GM19438 (cell line): Measurements from ENCODE around the gene AGXT.

Source experiments
- ATAC-seq: cut with Tn5 transposase; IDR thresholded peaks from one replicate; pipeline ENCODE4 v1.9.1; 2021; ENCODE audit warnings: low read depth; ENCODE audit not compliant: unreplicated experiment

AGXT gene

DNA sequence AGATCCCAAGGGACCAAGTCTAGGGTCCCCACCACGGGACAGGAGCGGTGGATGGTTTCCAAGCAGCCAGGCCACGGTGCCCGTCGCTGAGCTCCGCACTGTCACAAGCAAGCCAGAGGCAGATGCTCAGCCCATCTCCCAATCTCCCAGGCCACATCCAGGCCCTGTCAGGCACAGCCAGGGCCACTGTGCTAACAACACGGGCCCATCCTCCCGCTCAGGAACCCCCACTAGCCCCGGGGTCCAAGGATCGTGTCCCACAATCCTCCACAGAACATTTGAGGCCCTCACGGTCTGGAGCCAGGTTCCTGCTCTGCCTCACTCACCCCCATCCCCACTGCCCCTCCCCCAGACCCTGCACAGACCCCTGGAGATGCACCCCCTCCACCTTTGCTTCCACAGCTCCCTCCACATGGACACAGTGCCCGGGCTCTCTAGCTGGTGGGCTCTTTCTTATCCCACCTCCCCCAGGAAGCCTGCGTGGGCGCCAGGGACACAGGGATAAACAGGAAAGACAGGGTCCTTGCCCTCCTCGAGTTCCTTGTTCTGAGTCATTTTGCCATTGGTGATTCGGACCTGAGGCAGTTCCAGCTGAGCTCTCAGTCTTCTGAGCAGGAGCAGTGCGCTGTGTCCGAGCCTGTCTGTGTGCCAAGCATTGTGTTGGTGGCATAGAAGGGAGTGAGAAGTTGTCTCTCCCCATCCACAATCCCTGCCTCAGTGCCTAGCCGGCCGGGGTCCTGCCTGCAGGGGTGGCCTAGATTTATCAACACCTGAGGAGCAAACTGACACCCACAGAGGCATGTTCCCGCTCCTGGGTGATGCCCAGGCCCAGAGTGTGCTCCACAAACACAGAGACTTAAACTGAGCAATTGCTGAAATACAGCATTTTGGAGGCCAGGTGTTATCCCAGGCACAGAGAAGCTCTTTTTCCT is 44.5 kb downstream of the AGXT start:
- ATAC-seq, result no peak

- ATAC-seq, result no peak
Observed at GRCh38 chr2:240913810-240914644, 45.4 kb downstream of the AGXT start.

- no peak for ATAC-seq
Observed at GRCh38 chr2:240914645-240915525, 46.3 kb downstream of the AGXT start.

GRCh38 chr2:240915526-240916341 is 47.1 kb downstream of the AGXT start:
- no peak for ATAC-seq

DNA sequence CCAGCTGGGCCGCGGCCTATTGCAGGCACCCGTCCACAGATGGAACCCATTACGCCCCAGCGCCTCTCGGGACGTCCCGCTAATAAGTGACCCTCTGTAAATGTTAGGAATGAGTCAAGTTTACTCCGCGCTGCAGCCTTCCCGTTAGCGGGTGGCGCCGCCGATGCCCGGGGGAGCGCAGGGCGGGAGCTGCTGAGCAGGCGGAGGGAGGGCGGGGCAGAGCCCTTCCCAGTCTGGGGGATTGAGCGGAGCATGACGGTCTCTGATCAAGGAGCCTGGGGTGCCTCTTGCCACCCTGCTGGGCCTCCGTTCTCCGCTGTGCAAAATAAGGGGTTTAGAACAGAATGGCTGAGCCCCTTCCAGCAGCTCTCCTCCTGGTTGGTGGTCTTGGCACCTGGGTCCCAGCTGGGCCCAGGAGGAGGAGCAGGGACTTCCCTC is 48.0 kb downstream of the AGXT start:
- no peak for ATAC-seq

DNA sequence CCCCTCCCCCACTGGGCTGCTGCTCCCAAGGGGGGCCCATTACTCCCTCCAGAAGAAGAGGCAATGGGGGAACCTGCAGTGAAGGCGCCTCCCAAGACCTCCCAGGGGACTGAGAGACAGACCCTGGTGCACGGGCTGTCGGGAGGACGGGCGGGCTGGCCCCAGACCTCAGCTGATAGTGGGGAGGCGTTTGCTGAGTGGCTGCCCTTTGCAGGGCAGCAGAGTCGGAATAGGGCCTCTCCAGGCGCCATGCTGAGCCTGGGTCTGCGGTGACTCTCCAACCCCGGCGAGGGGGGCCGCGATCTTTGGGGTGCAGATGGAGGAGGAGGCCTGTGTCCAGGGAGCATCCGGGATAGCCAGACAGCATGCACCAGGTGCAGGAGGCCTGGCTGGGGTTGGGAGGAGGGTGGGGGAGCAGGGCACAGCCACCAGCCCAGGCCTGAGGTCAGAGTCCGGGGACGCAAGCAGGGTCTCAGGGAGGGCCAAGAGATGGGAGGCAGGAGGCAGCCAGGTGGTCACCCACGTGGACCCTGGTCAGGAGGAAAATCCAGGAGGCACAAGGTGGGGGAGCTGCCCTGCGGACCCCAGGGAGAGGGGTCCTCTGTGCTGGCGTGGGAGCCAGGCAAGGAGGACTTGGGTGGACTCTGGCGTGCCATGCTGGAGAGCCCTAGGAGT is 48.5 kb downstream of the AGXT start:
- ATAC-seq, result no peak

- no peak for ATAC-seq
Observed at GRCh38 chr2:240917684-240918257, 49.1 kb downstream of the AGXT start.

GRCh38 chr2:240918258-240919091 is 49.9 kb downstream of the AGXT start:
- ATAC-seq, result no peak

DNA sequence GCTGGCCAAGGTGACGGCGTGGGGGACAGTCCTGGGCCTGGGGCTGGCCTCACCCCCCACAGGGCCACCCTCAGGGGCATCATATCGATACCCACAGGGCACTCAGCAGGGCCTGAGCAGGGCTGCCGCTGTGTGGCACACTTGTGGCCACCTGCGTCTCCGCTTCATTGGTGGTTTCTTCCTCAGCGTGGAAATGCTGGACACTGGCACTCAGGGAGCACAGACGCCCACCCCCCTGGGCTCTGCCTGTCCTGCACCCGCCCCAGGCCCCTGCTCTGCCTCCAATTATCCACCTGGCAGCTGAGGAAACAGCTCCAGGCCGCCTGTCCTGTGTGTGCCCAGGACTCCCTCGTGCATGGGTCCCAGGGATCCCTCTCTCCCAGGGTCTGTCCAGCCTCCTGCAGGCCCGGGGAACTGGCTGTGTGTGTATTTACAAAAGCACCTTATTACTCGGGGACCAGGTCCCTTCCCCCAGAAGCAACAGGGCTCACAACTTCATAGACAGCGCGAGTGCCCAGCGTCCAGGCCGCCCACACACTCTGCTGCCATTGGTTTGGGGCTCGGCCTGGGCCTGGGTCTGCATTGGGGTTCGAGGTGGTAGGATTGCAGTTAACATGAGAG is 50.6 kb downstream of the AGXT start:
- ATAC-seq, result no peak

DNA sequence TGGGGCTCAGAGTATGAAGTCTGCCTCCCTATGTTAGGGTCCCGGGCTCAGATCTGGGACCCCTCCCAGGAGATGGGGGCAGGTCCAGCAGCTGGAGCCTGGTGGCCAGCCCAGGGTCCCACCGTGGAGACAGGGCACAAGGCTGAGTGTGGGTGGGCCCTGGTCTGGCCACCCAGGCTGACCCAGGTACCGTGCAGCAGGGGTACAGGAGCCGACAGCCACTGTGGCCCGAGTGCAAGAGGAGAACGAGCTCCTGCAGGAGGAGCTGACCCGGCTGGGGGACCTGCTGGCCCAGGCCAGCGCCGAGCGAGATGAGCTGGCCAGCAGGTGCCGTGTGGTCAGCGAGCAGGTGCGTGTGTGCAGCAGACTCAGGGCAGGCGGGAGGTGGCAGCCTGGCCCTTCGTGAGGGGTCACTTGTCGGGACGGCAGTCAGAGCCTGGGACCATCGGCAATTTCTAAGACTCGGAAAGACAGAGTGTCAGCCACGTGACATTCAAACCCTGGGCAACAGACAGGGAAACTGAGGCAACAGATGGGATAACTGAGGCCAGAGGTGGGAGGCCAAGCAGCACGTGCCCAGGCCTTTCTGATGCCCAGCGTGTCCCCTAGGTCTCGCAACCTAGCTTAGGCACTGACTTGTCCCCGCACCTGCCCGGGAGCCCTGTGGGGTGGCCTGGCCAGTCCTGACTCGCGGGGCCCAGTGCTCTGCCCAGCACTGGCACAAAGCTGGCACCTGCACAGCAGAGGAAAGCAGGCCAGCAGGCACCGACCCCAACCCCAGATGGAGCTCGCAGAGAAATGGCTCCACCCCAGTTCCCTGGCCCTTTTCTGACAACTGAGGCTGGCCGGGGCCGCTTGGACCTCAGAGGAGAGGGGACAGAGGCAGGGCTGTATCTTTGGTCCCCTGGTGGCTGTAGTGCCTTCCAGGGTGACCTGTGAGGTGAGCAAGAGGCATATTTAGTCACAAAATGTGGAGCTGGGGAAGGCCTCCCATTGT is 51.5 kb downstream of the AGXT start:
- no peak for ATAC-seq

DNA sequence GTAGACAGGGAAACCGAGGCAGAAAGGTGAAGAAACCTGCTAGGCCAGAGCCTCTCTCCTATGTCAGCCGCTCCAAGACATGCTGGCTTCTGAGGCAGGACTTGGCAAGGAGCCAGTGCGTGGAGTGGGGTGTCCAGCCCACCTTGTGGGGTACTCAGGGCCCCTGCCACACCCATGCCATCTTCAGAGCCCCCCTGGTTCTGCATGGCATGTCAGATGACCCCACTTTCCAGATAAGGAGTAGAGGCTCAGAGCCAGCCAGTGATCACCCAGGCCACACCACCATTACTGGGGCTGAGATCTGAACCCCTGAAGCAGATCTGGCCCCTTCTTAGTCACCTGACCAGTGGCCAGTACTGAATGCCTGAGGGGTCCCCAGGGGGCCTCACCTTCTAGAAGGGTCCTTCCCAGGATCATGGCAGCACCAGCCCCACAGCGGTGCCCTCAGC is 52.2 kb downstream of the AGXT start:
- ATAC-seq, result no peak

DNA sequence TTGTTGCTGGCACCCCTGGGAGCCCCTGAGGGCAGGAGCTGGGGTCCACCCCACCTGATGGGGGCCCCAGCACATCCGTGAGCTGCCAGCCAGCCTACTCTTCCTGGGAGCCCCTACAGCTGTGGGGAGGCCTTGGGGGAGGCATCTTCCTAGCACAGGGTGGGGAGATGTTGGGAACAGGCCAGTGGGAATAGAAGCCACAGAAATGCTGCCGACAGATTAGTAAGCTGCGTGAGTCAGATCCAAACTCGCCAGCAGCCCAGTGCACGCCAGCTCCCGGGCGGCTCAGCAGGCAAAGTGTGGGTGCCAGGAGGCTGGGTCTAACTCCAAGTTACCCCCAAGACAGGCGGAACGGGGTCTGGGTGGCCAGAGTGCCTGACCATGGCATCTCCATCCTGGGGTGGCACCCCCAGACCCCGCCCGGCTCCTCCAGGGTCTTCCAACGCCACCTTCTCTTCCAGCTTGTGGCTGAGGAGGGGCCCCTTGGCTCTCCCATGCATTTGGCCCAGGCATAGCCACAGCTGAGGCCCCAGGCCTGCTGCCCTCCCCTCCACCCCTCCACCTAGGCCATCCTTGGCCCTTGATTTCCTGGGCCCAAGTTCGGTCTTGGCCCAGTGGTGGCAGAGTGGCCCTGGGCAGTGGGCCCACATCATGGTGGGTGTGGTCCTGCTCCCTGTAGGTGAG is 52.8 kb downstream of the AGXT start:
- no peak for ATAC-seq

GRCh38 chr2:240921995-240922244 is 53.3 kb downstream of the AGXT start:
- no peak for ATAC-seq

- no peak for ATAC-seq
Observed at GRCh38 chr2:240922245-240922981, 53.8 kb downstream of the AGXT start.

GRCh38 chr2:240922982-240923537 is 54.4 kb downstream of the AGXT start:
- ATAC-seq, result no peak
